Gastrocnemius medialis (tissue), 4 donors: ENCODE data around the gene EPB41L3.

Source experiments
- CTCF ChIP-seq, 5 experiments: fragments of 450-650 bp in 3 of 5; fragments of 200-600 bp in 2 of 5; sonication (generic) in 2 of 5; IDR thresholded peaks in 4 of 5; conservative IDR thresholded peaks in 1 of 5; 1 replicate in 4 of 5; 2 replicates in 1 of 5; pipeline ENCODE4 v1.5.1; 2016 to 2019; ENCODE audit warnings: antibody characterized with exemption in 5 of 5, mild to moderate bottlenecking in 3 of 5, moderate library complexity in 3 of 5
- POLR2A ChIP-seq, 2 donors: fragments of 450-650 bp; IDR thresholded peaks; one replicate each; pipeline ENCODE4 v1.6.1; 2017; ENCODE audit warnings: antibody characterized with exemption in 2 of 2, mild to moderate bottlenecking in 2 of 2, moderate library complexity in 2 of 2

GRCh38 chr18:5393779-5394178 lies 150.0 kb downstream of the EPB41L3 start:
- TF ChIP-seq CTCF (IDR thresholded peaks at IDR 0.05 in 4 of 5, conservative IDR thresholded peaks at IDR 0.05 in 1 of 5) (no peak), POLR2A (IDR thresholded peaks at IDR 0.05) (no peak)
